Naive thymus-derived CD4-positive, alpha-beta T cell (primary cell): ENCODE data around the gene MRPL55. TPM values are rescaled to one million over a fixed set of nuclear protein-coding genes. Genes with fewer than 3 reads are reported as not detected.

Experiments
- ATAC-seq: fragments of 150-1000 bp; cut with Tn5 transposase; 2 replicates; pipeline ENCODE4 v1.10.0; 2021; ENCODE audit warnings: mild to moderate bottlenecking, moderate library complexity
- CTCF ChIA-PET: fragments of 350-600 bp; sonication (Branson Sonifier 250); formaldehyde crosslinking; loops from one replicate; lab custom pipeline; 2021; ENCODE audit warnings: antibody characterized with exemption; lab: Charles Lee
- POLR2A ChIA-PET: fragments of 350-600 bp; sonication (Branson Sonifier 250); formaldehyde crosslinking; loops from one replicate; lab custom pipeline; 2021; ENCODE audit warnings: antibody characterized with exemption, inconsistent platforms; lab: Charles Lee
- DNase-seq, 9 donors: peaks; one replicate each; pipeline versions ENCODE4 v3.0.0 to v3.0.0-alpha.2; 2020 to 2022; ENCODE audit warnings: mixed read lengths in 1 of 9
- H3K27ac ChIP-seq: one replicate; pipeline ENCODE4 v1.7.0; 2013; ENCODE audit warnings: mild to moderate bottlenecking, low read depth, low read length, moderate library complexity
- H3K27me3 ChIP-seq, 2 donors: one replicate each; pipeline ENCODE4 v1.7.0; 2013; ENCODE audit warnings: low read length in 2 of 2, mild to moderate bottlenecking in 2 of 2, moderate library complexity in 2 of 2; ENCODE audit not compliant: control insufficient read depth in 2 of 2, insufficient read depth in 2 of 2
- H3K36me3 ChIP-seq, 3 experiments: 1 replicate in 2 of 3; 2 replicates in 1 of 3; pipeline ENCODE4 v1.7.0; 2013; ENCODE audit warnings: low read length in 3 of 3, mild to moderate bottlenecking in 3 of 3, moderate library complexity in 1 of 3; ENCODE audit not compliant: insufficient read depth in 3 of 3, control insufficient read depth in 2 of 3
- H3K4me1 ChIP-seq, 2 donors: one replicate each; pipeline ENCODE4 v1.7.0; 2013; ENCODE audit warnings: low read length in 2 of 2, mild to moderate bottlenecking in 2 of 2, moderate library complexity in 1 of 2; ENCODE audit not compliant: control insufficient read depth in 2 of 2, insufficient read depth in 2 of 2
- H3K4me3 ChIP-seq: 2 replicates; pipeline ENCODE4 v1.7.0; 2013; ENCODE audit warnings: mild to moderate bottlenecking, low read length
- H3K9me3 ChIP-seq, 3 experiments: 1 replicate in 2 of 3; 2 replicates in 1 of 3; pipeline ENCODE4 v1.7.0; 2013; ENCODE audit warnings: low read length in 3 of 3; ENCODE audit not compliant: control insufficient read depth in 2 of 3
- H3K27ac Mint-ChIP-seq, 9 donors: one replicate each; pipeline ENCODE4 v1.8.0; 2020 to 2022; ENCODE audit warnings: mixed read lengths in 9 of 9, mild to moderate bottlenecking in 8 of 9, moderate library complexity in 5 of 9, inconsistent platforms in 2 of 9
- H3K27me3 Mint-ChIP-seq, 5 donors: one replicate each; pipeline ENCODE4 v1.8.0; 2021 to 2022; ENCODE audit warnings: mixed read lengths in 5 of 5, mild to moderate bottlenecking in 1 of 5
- H3K36me3 Mint-ChIP-seq, 5 donors: one replicate each; pipeline ENCODE4 v1.8.0; 2020 to 2022; ENCODE audit warnings: mixed read lengths in 5 of 5, mild to moderate bottlenecking in 3 of 5, inconsistent platforms in 1 of 5
- H3K4me1 Mint-ChIP-seq, 7 donors: one replicate each; pipeline ENCODE4 v1.8.0; 2020 to 2022; ENCODE audit warnings: mixed read lengths in 7 of 7, mild to moderate bottlenecking in 3 of 7, inconsistent platforms in 1 of 7
- H3K4me3 Mint-ChIP-seq, 10 donors: one replicate each; pipeline ENCODE4 v1.8.0; 2020 to 2022; ENCODE audit warnings: mild to moderate bottlenecking in 10 of 10, mixed read lengths in 10 of 10, moderate library complexity in 6 of 10, inconsistent platforms in 2 of 10
- H3K9me3 Mint-ChIP-seq, 11 donors: one replicate each; pipeline ENCODE4 v1.8.0; 2020 to 2022; ENCODE audit warnings: mixed read lengths in 11 of 11, mild to moderate bottlenecking in 4 of 11, inconsistent platforms in 1 of 11, moderate library complexity in 1 of 11
- intact Hi-C, 2 donors: fragments of 100-400 bp; cut with micrococcal nuclease; formaldehyde crosslinking; loops; one replicate each; pipeline ENCODE4 v1.15.1; 2023
- polyA plus RNA-seq, 2 donors: library from polyadenylated mRNA; unstranded; fragments of 300-500 nt; fragmentation: Illumina TruSeq; gene quantifications; one replicate each; pipeline ENCODE4 v1.2.3, GENCODE V29; 2021
- total RNA-seq, 6 experiments: library from RNA in 5 of 6; stranded (reverse) in 5 of 6; gene quantifications; 1 replicate in 5 of 6; 2 replicates in 1 of 6; pipeline ENCODE4 v1.2.3 and lab custom pipeline; 2021 to 2026

Gene MRPL55
- total and polyA plus RNA-seq, 7 experiments from 2014 or later, result 34.3 to 149 (median 68.5) TPM

GRCh38 chr1:228060458-228061190 is 48.5 kb downstream of the MRPL55 start:
- H3K4me3 ChIP-seq, result no peak overlapping the region

GRCh38 chr1:228059634-228060457 is 49.3 kb downstream of the MRPL55 start:
- peaks cover 9 to 30% of the 10 kb centered on the region in 2 donors for H3K27me3 ChIP-seq
- intact Hi-C loops, result loop anchor here (1.0 to 2.0 kb wide), 5 partner anchors 22 to 272 kb away; partner anchors contain the start of genes ARF1 (in 2 of the 2), C1orf35 (in 1 of the 2), IBA57 (in 1 of the 2) and MRPL55 (in 1 of the 2)
- Mint-ChIP-seq H3K27me3 (peaks cover 21 to 50% (median 38%) of the 10 kb centered on the region in 5 donors), H3K27ac (peak overlapping the region in 4 of 9 donors; percentile 51 to 70 (median 60)), H3K9me3 (peaks cover 0 to 3% (median 0%) of the 10 kb centered on the region in 11 donors), H3K4me3 (peak overlapping the region; percentile 58 to 82 (median 66)), H3K36me3 (peaks cover 0 to 4% (median 0%) of the 10 kb centered on the region in 5 donors), H3K4me1 (peaks cover 6 to 15% (median 7%) of the 10 kb centered on the region in 7 donors)
- no peak overlapping the region for H3K27ac ChIP-seq
- DNase-seq, result peak in 6 of 9 donors; percentile 42 to 76 (median 52)
- peaks cover 5 to 19% of the 10 kb centered on the region in 2 donors for H3K4me1 ChIP-seq
- H3K4me3 ChIP-seq, result peak overlapping the region; percentile 48
- peak; percentile 73 for ATAC-seq
- ChIA-PET CTCF (interaction anchor here (0.6 kb wide), 1 partner anchor 69 kb away, joined by 3 read pairs; no protein-coding TSS in a partner anchor), POLR2A (interaction anchor here (1.7 kb wide), 1 partner anchor 20 kb away, joined by 4 read pairs; no protein-coding TSS in a partner anchor)
- no peaks in the 10 kb centered on the region for H3K36me3 ChIP-seq
- H3K9me3 ChIP-seq, result no peaks in the 10 kb centered on the region

More at GRCh38 chr1:228060458-228061190, 48.5 kb downstream of the MRPL55 start:
- Mint-ChIP-seq H3K9me3 (peaks cover 0 to 3% (median 0%) of the 10 kb centered on the region in 11 donors), H3K4me1 (peaks cover 6 to 15% (median 7%) of the 10 kb centered on the region in 7 donors), H3K36me3 (peaks cover 0 to 4% (median 0%) of the 10 kb centered on the region in 5 donors), H3K27me3 (peaks cover 19 to 46% (median 33%) of the 10 kb centered on the region in 5 donors), H3K27ac (peak overlapping the region in 2 of 9 donors; percentile 52 to 86), H3K4me3 (peak overlapping the region; percentile 5 to 74 (median 54))
- POLR2A ChIA-PET, result interaction anchor here (1.7 kb wide), 1 partner anchor 19 kb away, joined by 4 read pairs; no protein-coding TSS in a partner anchor
- H3K9me3 ChIP-seq, result no peaks in the 10 kb centered on the region
- ATAC-seq (no peak), DNase-seq (no peak)
- intact Hi-C loops, result loop anchor here in 1 of 2 donors (1.0 kb wide), 1 partner anchor 272 kb away; no protein-coding TSS in a partner anchor
- peaks cover 9 to 38% of the 10 kb centered on the region in 2 donors for H3K27me3 ChIP-seq
- CTCF ChIA-PET, result interaction anchor here (0.6 kb wide), 1 partner anchor 68 kb away, joined by 3 read pairs; no protein-coding TSS in a partner anchor
- H3K27ac ChIP-seq, result no peak overlapping the region
- no peaks in the 10 kb centered on the region for H3K36me3 ChIP-seq
- H3K4me1 ChIP-seq, result peaks cover 5 to 19% of the 10 kb centered on the region in 2 donors

- DNase-seq, result peak; percentile 43 to 81 (median 69)
- H3K27ac ChIP-seq, result no peak overlapping the region
- CTCF ChIA-PET, result no interaction called here
- H3K9me3 ChIP-seq, result no peaks in the 10 kb centered on the region
- peaks cover 5 to 19% of the 10 kb centered on the region in 2 donors for H3K4me1 ChIP-seq
- intact Hi-C loops, result loop anchor here (1.0 to 2.0 kb wide), 5 partner anchors 23 to 272 kb away; partner anchors contain the start of genes ARF1 (in 2 of the 2), C1orf35 (in 1 of the 2), IBA57 (in 1 of the 2) and MRPL55 (in 1 of the 2)
- no peaks in the 10 kb centered on the region for H3K36me3 ChIP-seq
- ATAC-seq, result peak; percentile 81
- Mint-ChIP-seq H3K4me3 (peak overlapping the region; percentile 29 to 82 (median 66)), H3K4me1 (peaks cover 6 to 15% (median 7%) of the 10 kb centered on the region in 7 donors), H3K36me3 (peaks cover 0 to 4% (median 0%) of the 10 kb centered on the region in 5 donors), H3K9me3 (peaks cover 0 to 7% (median 0%) of the 10 kb centered on the region in 11 donors), H3K27ac (peak overlapping the region in 2 of 9 donors; percentile 34 to 64), H3K27me3 (peaks cover 26 to 52% (median 38%) of the 10 kb centered on the region in 5 donors)
- POLR2A ChIA-PET, result no interaction called here
- peak overlapping the region; percentile 48 for H3K4me3 ChIP-seq
- peaks cover 9 to 29% of the 10 kb centered on the region in 2 donors for H3K27me3 ChIP-seq
Measured at GRCh38 chr1:228058949-228059633, 50.0 kb downstream of the MRPL55 start.

- ATAC-seq (no peak), DNase-seq (no peak)
- H3K4me3 Mint-ChIP-seq, result peak overlapping the region in 8 of 10 donors; percentile 23 to 77 (median 60)
- intact Hi-C loops, result loop anchor here (1.0 to 2.0 kb wide), 2 partner anchors 50 to 271 kb away; partner anchors contain the start of gene MRPL55 (in 1 of the 2)
- ChIA-PET CTCF (no interaction called here), POLR2A (no interaction called here)
- peaks cover 0 to 14% (median 4%) of the 10 kb centered on the region in 11 donors for H3K9me3 Mint-ChIP-seq
- peak overlapping the region in 3 of 9 donors; percentile 8 to 34 (median 26) for H3K27ac Mint-ChIP-seq
- peaks cover 29 to 59% (median 43%) of the 10 kb centered on the region in 5 donors for H3K27me3 Mint-ChIP-seq
- peaks cover 6 to 15% (median 7%) of the 10 kb centered on the region in 7 donors for H3K4me1 Mint-ChIP-seq
- no peaks in the 10 kb centered on the region for H3K9me3 ChIP-seq
- no peaks in the 10 kb centered on the region for H3K36me3 ChIP-seq
- H3K4me3 ChIP-seq, result no peak overlapping the region
- H3K27me3 ChIP-seq, result peaks cover 9 to 25% of the 10 kb centered on the region in 2 donors
- H3K36me3 Mint-ChIP-seq, result peaks cover 0 to 7% (median 0%) of the 10 kb centered on the region in 5 donors
- H3K27ac ChIP-seq, result no peak overlapping the region
- peaks cover 5 to 19% of the 10 kb centered on the region in 2 donors for H3K4me1 ChIP-seq
Measured at GRCh38 chr1:228058172-228058948, 50.7 kb downstream of the MRPL55 start.
